H9 (cell line): ENCODE data around the gene CSNK1E. TPM values are rescaled to one million over a fixed set of nuclear protein-coding genes. Genes with fewer than 3 reads are reported as not detected.

Experiments used
- DNase-seq: peaks from one replicate; pipeline ENCODE4 v3.0.0-alpha.2; 2017
- H2AFZ ChIP-seq: one replicate; pipeline ENCODE4 v1.6.1; 2013; ENCODE audit warnings: mild to moderate bottlenecking, low read length, control low read depth, moderate library complexity
- H2AK5ac ChIP-seq: 2 replicates; pipeline ENCODE4 v1.6.1; 2013; ENCODE audit warnings: low read length, control low read depth, mixed read lengths; ENCODE audit not compliant: insufficient read length
- H2BK120ac ChIP-seq: one replicate; pipeline ENCODE4 v1.6.1; 2013; ENCODE audit warnings: low read depth, mild to moderate bottlenecking, low read length, control low read depth, inconsistent platforms; ENCODE audit not compliant: poor library complexity, severe bottlenecking
- H2BK12ac ChIP-seq: 2 replicates; pipeline ENCODE4 v1.6.1; 2013; ENCODE audit warnings: low read length, control low read depth, mixed read lengths, low read depth; ENCODE audit not compliant: insufficient read length
- H2BK15ac ChIP-seq: 2 replicates; pipeline ENCODE4 v1.6.1; 2013; ENCODE audit warnings: low read depth, low read length, control low read depth
- H2BK20ac ChIP-seq: one replicate; pipeline ENCODE4 v1.6.1; 2013; ENCODE audit warnings: low read depth, mild to moderate bottlenecking, low read length, control low read depth, inconsistent platforms; ENCODE audit not compliant: poor library complexity, severe bottlenecking
- H2BK5ac ChIP-seq: 2 replicates; pipeline ENCODE4 v1.6.1; 2013; ENCODE audit warnings: low read length, control low read depth, mixed read lengths; ENCODE audit not compliant: insufficient read length
- H3K14ac ChIP-seq: 2 replicates; pipeline ENCODE4 v1.6.1; 2013; ENCODE audit warnings: low read length, control low read depth; ENCODE audit not compliant: insufficient read depth
- H3K18ac ChIP-seq: 2 replicates; pipeline ENCODE4 v1.6.1; 2013; ENCODE audit warnings: low read depth, mild to moderate bottlenecking, mixed read lengths, low read length, control low read depth; ENCODE audit not compliant: insufficient read length
- H3K23ac ChIP-seq: 2 replicates; pipeline ENCODE4 v1.6.1; 2013; ENCODE audit warnings: low read length, control low read depth, mixed read lengths, low read depth; ENCODE audit not compliant: insufficient read length
- H3K23me2 ChIP-seq: 2 replicates; pipeline ENCODE4 v1.6.1; 2013; ENCODE audit warnings: low read depth, mild to moderate bottlenecking, mixed read lengths, low read length, control low read depth; ENCODE audit not compliant: insufficient read length, poor library complexity, severe bottlenecking
- H3K27ac ChIP-seq: 2 replicates; pipeline ENCODE4 v1.5.1; 2013; ENCODE audit warnings: low read length, control low read depth, mixed read lengths, low read depth; ENCODE audit not compliant: insufficient read length
- H3K27me3 ChIP-seq: 2 replicates; pipeline ENCODE4 v1.6.1; 2013; ENCODE audit warnings: low read length, control low read depth, inconsistent platforms; ENCODE audit not compliant: insufficient read depth
- H3K4ac ChIP-seq: 2 replicates; pipeline ENCODE4 v1.6.1; 2013; ENCODE audit warnings: low read depth, mild to moderate bottlenecking, control low read depth, inconsistent platforms, low read length, moderate library complexity
- H3K4me1 ChIP-seq: 2 replicates; pipeline ENCODE4 v1.6.1; 2013; ENCODE audit warnings: low read length, control low read depth, inconsistent platforms; ENCODE audit not compliant: insufficient read depth
- H3K4me2 ChIP-seq: 2 replicates; pipeline ENCODE4 v1.6.1; 2013; ENCODE audit warnings: low read length, control low read depth, mixed read lengths; ENCODE audit not compliant: insufficient read length, insufficient read depth
- H3K56ac ChIP-seq: 2 replicates; pipeline ENCODE4 v1.6.1; 2013; ENCODE audit warnings: low read depth, mild to moderate bottlenecking, mixed read lengths, low read length, control low read depth; ENCODE audit not compliant: insufficient read length
- H3K79me1 ChIP-seq: 2 replicates; pipeline ENCODE4 v1.6.1; 2013; ENCODE audit warnings: low read depth, mild to moderate bottlenecking, moderate library complexity, low read length, control low read depth, inconsistent platforms; ENCODE audit not compliant: insufficient read depth, poor library complexity, severe bottlenecking
- H3K79me2 ChIP-seq: 2 replicates; pipeline ENCODE4 v1.6.1; 2013; ENCODE audit warnings: low read length, control low read depth, inconsistent platforms; ENCODE audit not compliant: insufficient read depth
- H3K9ac ChIP-seq: 2 replicates; pipeline ENCODE4 v1.6.1; 2013; ENCODE audit warnings: low read length, control low read depth, mixed read lengths; ENCODE audit not compliant: insufficient read length; ENCODE audit errors: extremely low read depth
- H3K9me3 ChIP-seq: one replicate; pipeline ENCODE4 v1.6.1; 2013; ENCODE audit warnings: low read depth, low read length, inconsistent platforms; ENCODE audit not compliant: control insufficient read depth
- H3T11ph ChIP-seq: one replicate; pipeline ENCODE4 v1.6.1; 2013; ENCODE audit warnings: mild to moderate bottlenecking, low read length, control low read depth, inconsistent platforms
- H4K20me1 ChIP-seq: one replicate; pipeline ENCODE4 v1.6.1; 2013; ENCODE audit not compliant: control insufficient read depth, insufficient read length, insufficient read depth
- H4K5ac ChIP-seq: 2 replicates; pipeline ENCODE4 v1.6.1; 2013; ENCODE audit warnings: low read depth, mild to moderate bottlenecking, mixed read lengths, low read length, control low read depth; ENCODE audit not compliant: insufficient read length
- H4K8ac ChIP-seq: replicated peaks from 2 replicates; pipeline ENCODE4 v1.6.1; 2013; ENCODE audit warnings: low read length, control low read depth, mixed read lengths, low read depth; ENCODE audit not compliant: insufficient read length
- H4K91ac ChIP-seq: 2 replicates; pipeline ENCODE4 v1.6.1; 2013; ENCODE audit warnings: low read depth, mild to moderate bottlenecking, moderate library complexity, mixed read lengths, low read length, control low read depth; ENCODE audit not compliant: insufficient read length
- H3K27ac Mint-ChIP-seq, 3 experiments: 2 replicates in 2 of 3; 3 replicates in 1 of 3; pipeline ENCODE4 v1.8.0; 2020 to 2021; ENCODE audit warnings: mixed read lengths in 3 of 3, mild to moderate bottlenecking in 1 of 3, moderate library complexity in 1 of 3
- H3K27me3 Mint-ChIP-seq: 2 replicates; pipeline ENCODE4 v1.8.0; 2021; ENCODE audit warnings: low read depth, mild to moderate bottlenecking, moderate library complexity, mixed read lengths
- H3K36me3 Mint-ChIP-seq, 3 experiments: 2 replicates in 2 of 3; 3 replicates in 1 of 3; pipeline ENCODE4 v1.8.0; 2020 to 2021; ENCODE audit warnings: low read depth in 3 of 3, mixed read lengths in 3 of 3; ENCODE audit not compliant: insufficient read depth in 1 of 3
- H3K4me1 Mint-ChIP-seq, 2 experiments: 2 replicates each; pipeline ENCODE4 v1.8.0; 2020; ENCODE audit warnings: mixed read lengths in 2 of 2
- H3K4me3 Mint-ChIP-seq, 2 experiments: 2 replicates in 1 of 2; 3 replicates in 1 of 2; pipeline ENCODE4 v1.8.0; 2020 to 2021; ENCODE audit warnings: mild to moderate bottlenecking in 2 of 2, mixed read lengths in 2 of 2, moderate library complexity in 1 of 2
- H3K9me3 Mint-ChIP-seq, 2 experiments: 2 replicates in 1 of 2; 3 replicates in 1 of 2; pipeline ENCODE4 v1.8.0; 2020; ENCODE audit warnings: mild to moderate bottlenecking in 2 of 2, mixed read lengths in 2 of 2, moderate library complexity in 1 of 2
- WGBS: extraction: QIAGEN DNeasy Blood & Tissue Kit; methylation state at CpG from one replicate; pipeline ENCODE4 v1.1.7; 2013; ENCODE audit warnings: missing lambda C conversion rate, low lambda C conversion rate, mixed read lengths; ENCODE audit not compliant: insufficient read length; ENCODE audit errors: extremely low coverage; 5-methylcytosine and 5-hydroxymethylcytosine counted together
- total RNA-seq: library from RNA; stranded (reverse); gene quantifications from 2 replicates; pipeline ENCODE4 v1.2.1, GENCODE V29; 2021
- TF ChIP-seq, protein P1 (sequence below): fragments of 200-600 bp; sonication (generic); conservative IDR thresholded peaks from 3 replicates; pipeline ENCODE4 v1.8.0; 2021; ENCODE audit warnings: antibody characterized with exemption, mild to moderate bottlenecking

The CSNK1E gene
- total RNA-seq, 1 experiment from 2014 or later, result 236 TPM

DNA sequence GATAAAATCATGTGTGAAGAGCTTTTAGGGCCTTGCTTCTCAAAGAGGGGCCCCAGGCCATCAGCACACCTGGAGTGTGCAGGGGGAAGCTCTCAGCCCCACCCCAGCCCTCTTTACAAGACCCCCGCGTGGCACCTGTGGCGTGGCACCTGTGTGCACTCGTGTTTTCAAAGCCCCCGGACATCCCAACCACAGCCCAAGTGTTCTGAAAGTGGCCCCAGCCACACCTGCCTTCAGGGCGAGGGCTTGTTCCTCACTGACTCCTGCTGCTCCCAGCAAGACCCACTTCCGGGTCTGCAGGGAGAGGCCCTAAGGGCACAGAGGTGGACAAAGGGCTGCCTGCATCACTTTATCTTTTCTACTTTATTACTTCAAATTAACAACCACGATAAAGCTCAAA, 26.9 kb downstream of the CSNK1E start:
- Histone ChIP-seq H3K27me3 (no peaks in the 10 kb centered on the region), H4K5ac (no peak overlapping the region), H3K27ac (no peak overlapping the region), H3K23me2 (no peaks in the 10 kb centered on the region), H3K79me2 (no peaks in the 10 kb centered on the region), H2BK120ac (no peak overlapping the region), H2BK12ac (no peak overlapping the region), H3K4ac (no peak overlapping the region), H2BK15ac (no peak overlapping the region), H4K20me1 (peaks cover 2% of the 10 kb centered on the region), H4K91ac (no peak overlapping the region), H3K56ac (no peak overlapping the region), H4K8ac (no peak overlapping the region), H3K23ac (no peak overlapping the region), H3K9ac (no peak overlapping the region), H3K9me3 (no peaks in the 10 kb centered on the region), H3K18ac (no peak overlapping the region), H2AFZ (no peak overlapping the region), H2BK5ac (no peak overlapping the region), H3K4me2 (no peak overlapping the region), H3K4me1 (no peaks in the 10 kb centered on the region; the same call in 1 of the 2 replicates), H3K14ac (no peak overlapping the region), H3K79me1 (no peaks in the 10 kb centered on the region), H2BK20ac (no peak overlapping the region), H3T11ph (no peak overlapping the region), H2AK5ac (no peak overlapping the region)
- Mint-ChIP-seq H3K9me3 (no peaks in the 10 kb centered on the region), H3K36me3 (peaks cover 26 to 68% (median 54%) of the 10 kb centered on the region in 3 experiments; a peak in 6 of 7 replicates), H3K27me3 (peaks cover 1% of the 10 kb centered on the region; the same call in 1 of the 2 replicates), H3K4me1 (peaks cover 19 to 33% of the 10 kb centered on the region in 2 experiments), H3K27ac (peak overlapping the region; percentile 48 to 89 (median 53); a peak in 4 of 7 replicates), H3K4me3 (no peak overlapping the region)
- TF ChIP-seq, protein P1, sequence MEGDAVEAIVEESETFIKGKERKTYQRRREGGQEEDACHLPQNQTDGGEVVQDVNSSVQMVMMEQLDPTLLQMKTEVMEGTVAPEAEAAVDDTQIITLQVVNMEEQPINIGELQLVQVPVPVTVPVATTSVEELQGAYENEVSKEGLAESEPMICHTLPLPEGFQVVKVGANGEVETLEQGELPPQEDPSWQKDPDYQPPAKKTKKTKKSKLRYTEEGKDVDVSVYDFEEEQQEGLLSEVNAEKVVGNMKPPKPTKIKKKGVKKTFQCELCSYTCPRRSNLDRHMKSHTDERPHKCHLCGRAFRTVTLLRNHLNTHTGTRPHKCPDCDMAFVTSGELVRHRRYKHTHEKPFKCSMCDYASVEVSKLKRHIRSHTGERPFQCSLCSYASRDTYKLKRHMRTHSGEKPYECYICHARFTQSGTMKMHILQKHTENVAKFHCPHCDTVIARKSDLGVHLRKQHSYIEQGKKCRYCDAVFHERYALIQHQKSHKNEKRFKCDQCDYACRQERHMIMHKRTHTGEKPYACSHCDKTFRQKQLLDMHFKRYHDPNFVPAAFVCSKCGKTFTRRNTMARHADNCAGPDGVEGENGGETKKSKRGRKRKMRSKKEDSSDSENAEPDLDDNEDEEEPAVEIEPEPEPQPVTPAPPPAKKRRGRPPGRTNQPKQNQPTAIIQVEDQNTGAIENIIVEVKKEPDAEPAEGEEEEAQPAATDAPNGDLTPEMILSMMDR, result no peak
- no CpG with 5 or more reads among the region's 8 CpGs for WGBS
- no peak for DNase-seq
